Measurements from ENCODE around the gene STIM1. TPM values are rescaled to one million over a fixed set of nuclear protein-coding genes. Genes with fewer than 3 reads are reported as not detected.

Gene STIM1
- total RNA-seq, 1 experiment from 2014 or later, result 15.2 TPM

DNA sequence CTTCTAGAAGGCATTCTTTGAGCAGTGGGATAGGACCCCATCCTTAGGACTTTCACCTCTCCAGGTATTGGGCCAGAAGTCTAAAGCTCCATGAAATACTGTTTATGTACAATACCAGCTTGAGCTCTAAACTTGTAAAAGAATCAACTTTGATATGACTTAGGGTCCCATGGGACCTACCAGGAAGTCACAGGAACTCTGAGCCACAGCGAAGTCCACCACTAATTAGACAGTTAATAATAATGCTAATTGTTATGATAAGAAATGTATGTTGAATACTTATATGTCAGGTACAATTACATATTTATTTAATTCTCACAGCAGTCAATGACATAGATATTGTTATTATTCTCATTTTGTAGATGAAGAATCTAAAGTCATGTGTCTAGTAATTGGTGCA, 35.3 kb downstream of the STIM1 start:
- H3K79me2 ChIP-seq (ENCODE audit: insufficient read depth, low read length), result no peaks in the 10 kb centered on the region

More for the DNA sequence above, 35.3 kb downstream of the STIM1 start:
- TF ChIP-seq, protein P1, sequence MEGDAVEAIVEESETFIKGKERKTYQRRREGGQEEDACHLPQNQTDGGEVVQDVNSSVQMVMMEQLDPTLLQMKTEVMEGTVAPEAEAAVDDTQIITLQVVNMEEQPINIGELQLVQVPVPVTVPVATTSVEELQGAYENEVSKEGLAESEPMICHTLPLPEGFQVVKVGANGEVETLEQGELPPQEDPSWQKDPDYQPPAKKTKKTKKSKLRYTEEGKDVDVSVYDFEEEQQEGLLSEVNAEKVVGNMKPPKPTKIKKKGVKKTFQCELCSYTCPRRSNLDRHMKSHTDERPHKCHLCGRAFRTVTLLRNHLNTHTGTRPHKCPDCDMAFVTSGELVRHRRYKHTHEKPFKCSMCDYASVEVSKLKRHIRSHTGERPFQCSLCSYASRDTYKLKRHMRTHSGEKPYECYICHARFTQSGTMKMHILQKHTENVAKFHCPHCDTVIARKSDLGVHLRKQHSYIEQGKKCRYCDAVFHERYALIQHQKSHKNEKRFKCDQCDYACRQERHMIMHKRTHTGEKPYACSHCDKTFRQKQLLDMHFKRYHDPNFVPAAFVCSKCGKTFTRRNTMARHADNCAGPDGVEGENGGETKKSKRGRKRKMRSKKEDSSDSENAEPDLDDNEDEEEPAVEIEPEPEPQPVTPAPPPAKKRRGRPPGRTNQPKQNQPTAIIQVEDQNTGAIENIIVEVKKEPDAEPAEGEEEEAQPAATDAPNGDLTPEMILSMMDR (conservative IDR thresholded peaks at IDR 0.05), result no peak
- Histone ChIP-seq H3K23me2 (ENCODE audit: insufficient read length, low read depth, low read length, poor library complexity, severe bottlenecking) (no peaks in the 10 kb centered on the region), H3K4me1 (ENCODE audit: insufficient read depth, low read length) (no peaks in the 10 kb centered on the region), H2AK5ac (ENCODE audit: insufficient read length, low read length) (no peak overlapping the region), H2AFZ (ENCODE audit: low read length) (no peak overlapping the region), H3K14ac (ENCODE audit: insufficient read depth, low read length) (no peak overlapping the region), H2BK15ac (ENCODE audit: low read depth, low read length) (no peak overlapping the region), H4K8ac (replicated peaks; ENCODE audit: insufficient read length, low read depth, low read length) (no peak overlapping the region), H3K56ac (ENCODE audit: insufficient read length, low read depth, low read length) (no peak overlapping the region), H2BK5ac (ENCODE audit: insufficient read length, low read length) (no peak overlapping the region), H4K20me1 (ENCODE audit: control insufficient read depth, insufficient read depth, insufficient read length) (no peaks in the 10 kb centered on the region), H3K27me3 (ENCODE audit: insufficient read depth, low read length) (no peaks in the 10 kb centered on the region), H3T11ph (ENCODE audit: low read length) (no peak overlapping the region), H3K18ac (ENCODE audit: insufficient read length, low read depth, low read length) (no peak overlapping the region), H2BK20ac (ENCODE audit: low read depth, low read length, poor library complexity, severe bottlenecking) (no peak overlapping the region), H3K4ac (ENCODE audit: low read depth, low read length) (no peak overlapping the region), H3K23ac (ENCODE audit: insufficient read length, low read depth, low read length) (no peak overlapping the region), H3K9me3 (ENCODE audit: control insufficient read depth, low read depth, low read length) (no peaks in the 10 kb centered on the region), H3K79me1 (ENCODE audit: insufficient read depth, low read depth, low read length, poor library complexity, severe bottlenecking) (no peaks in the 10 kb centered on the region), H2BK120ac (ENCODE audit: low read depth, low read length, poor library complexity, severe bottlenecking) (no peak overlapping the region), H3K9ac (ENCODE audit: extremely low read depth, insufficient read length, low read length) (no peak overlapping the region), H3K4me2 (ENCODE audit: insufficient read depth, insufficient read length, low read length) (no peak overlapping the region), H4K5ac (ENCODE audit: insufficient read length, low read depth, low read length) (no peak overlapping the region), H2BK12ac (ENCODE audit: insufficient read length, low read depth, low read length) (no peak overlapping the region), H4K91ac (ENCODE audit: insufficient read length, low read depth, low read length) (no peak overlapping the region), H3K27ac (ENCODE audit: insufficient read length, low read depth, low read length) (no peak overlapping the region)
- H3K36me3 Mint-ChIP-seq (ENCODE audit: insufficient read depth in 1 of 3, low read depth in 3 of 3), result no peaks in the 10 kb centered on the region
- no CpG with 5 or more reads among the region's 1 CpG for WGBS (ENCODE audit: extremely low coverage, insufficient read length, low lambda C conversion rate)
- no peak overlapping the region for H3K27ac Mint-ChIP-seq
- no peak for DNase-seq
- no peaks in the 10 kb centered on the region for H3K27me3 Mint-ChIP-seq (ENCODE audit: low read depth)
- H3K9me3 Mint-ChIP-seq, result no peaks in the 10 kb centered on the region
- H3K4me1 Mint-ChIP-seq, result no peaks in the 10 kb centered on the region
- no peak overlapping the region for H3K4me3 Mint-ChIP-seq

Measured in H9 (cell line).